ENCODE data around the gene MEF2D. TPM values are rescaled to one million over a fixed set of nuclear protein-coding genes. Genes with fewer than 3 reads are reported as not detected.

Gene MEF2D
- total RNA-seq, 2 experiments from 2014 or later: 155 to 162 TPM

- H3K36me3 Mint-ChIP-seq (ENCODE audit: low read depth): no peaks in the 10 kb centered on the region
These were observed 31.8 kb upstream of the MEF2D start for GRCh38 chr1:156532374-156532773.

GRCh38 chr1:156530006-156530405 lies 29.4 kb upstream of the MEF2D start:
- Histone ChIP-seq H3K36me3 (ENCODE audit: insufficient read depth, low read length) (no peaks in the 10 kb centered on the region), H3K27me3 (ENCODE audit: control insufficient read depth in 1 of 2, insufficient read depth in 2 of 2, low read length in 2 of 2) (no peaks in the 10 kb centered on the region), H3K4me3 (ENCODE audit: low read length) (no peak overlapping the region), H3K4me1 (ENCODE audit: insufficient read depth, low read length) (peaks cover 22% of the 10 kb centered on the region), H3K27ac (ENCODE audit: low read depth in 1 of 2, low read length in 2 of 2) (no peak overlapping the region), H3K9me3 (ENCODE audit: control insufficient read depth in 1 of 2, insufficient read depth in 1 of 2, low read length in 2 of 2) (no peaks in the 10 kb centered on the region)
- no peak for TF ChIP-seq CTCF (IDR thresholded peaks at IDR 0.05)
- POLR2A ChIA-PET: no interaction called here
- no peak for DNase-seq
- CTCF ChIA-PET: no interaction called here
- ATAC-seq (ENCODE audit: poor library complexity): no peak
- Mint-ChIP-seq H3K36me3 (ENCODE audit: low read depth) (no peaks in the 10 kb centered on the region), H3K9me3 (no peaks in the 10 kb centered on the region), H3K4me1 (ENCODE audit: low read depth) (peaks cover 26% of the 10 kb centered on the region), H3K27me3 (no peaks in the 10 kb centered on the region), H3K27ac (no peak overlapping the region), H3K4me3 (no peak overlapping the region)
- intact Hi-C loops (cut with DNase I, micrococcal nuclease): no loop called here

More at GRCh38 chr1:156532374-156532773, 31.8 kb upstream of the MEF2D start:
- CTCF ChIA-PET: interaction anchor here (0.7 to 1.3 kb wide), 3 partner anchors 10 to 538 kb away, joined by 3 to 5 read pairs (median 3); no protein-coding TSS in a partner anchor
- no peak for ATAC-seq (ENCODE audit: poor library complexity)
- TF ChIP-seq CTCF (IDR thresholded peaks at IDR 0.05): no peak
- peaks cover 13% of the 10 kb centered on the region for H3K4me1 Mint-ChIP-seq (ENCODE audit: low read depth)
- H3K4me3 ChIP-seq (ENCODE audit: low read length): no peak overlapping the region
- H3K27me3 Mint-ChIP-seq: no peaks in the 10 kb centered on the region
- H3K4me1 ChIP-seq (ENCODE audit: insufficient read depth, low read length): peaks cover 13% of the 10 kb centered on the region
- H3K27ac Mint-ChIP-seq: no peak overlapping the region
- DNase-seq: no peak
- intact Hi-C loops (cut with DNase I, micrococcal nuclease): no loop called here
- H3K4me3 Mint-ChIP-seq: no peak overlapping the region
- H3K36me3 ChIP-seq (ENCODE audit: insufficient read depth, low read length): no peaks in the 10 kb centered on the region
- H3K27ac ChIP-seq (ENCODE audit: low read depth in 1 of 2, low read length in 2 of 2): no peak overlapping the region
- no peaks in the 10 kb centered on the region for H3K9me3 ChIP-seq (ENCODE audit: control insufficient read depth in 1 of 2, insufficient read depth in 1 of 2, low read length in 2 of 2)
- POLR2A ChIA-PET: interaction anchor here (0.9 to 1.8 kb wide), 3 partner anchors 27 to 49 kb away, joined by 3 to 8 read pairs (median 3); no protein-coding TSS in a partner anchor
- H3K27me3 ChIP-seq (ENCODE audit: control insufficient read depth in 1 of 2, insufficient read depth in 2 of 2, low read length in 2 of 2): no peaks in the 10 kb centered on the region
- no peaks in the 10 kb centered on the region for H3K9me3 Mint-ChIP-seq

GRCh38 chr1:156528875-156529425 lies 28.4 kb upstream of the MEF2D start:
- CTCF ChIA-PET: interaction anchor here (1.1 kb wide), 1 partner anchor 143 kb away, joined by 3 read pairs; no protein-coding TSS in a partner anchor
- POLR2A ChIA-PET: interaction anchor here (1.6 kb wide), 1 partner anchor 28 kb away, joined by 12 read pairs; the partner anchor contains the start of gene MEF2D
- Mint-ChIP-seq H3K27ac (no peak overlapping the region), H3K4me1 (ENCODE audit: low read depth) (peaks cover 37% of the 10 kb centered on the region), H3K27me3 (no peaks in the 10 kb centered on the region), H3K9me3 (no peaks in the 10 kb centered on the region), H3K4me3 (no peak overlapping the region), H3K36me3 (ENCODE audit: low read depth) (no peaks in the 10 kb centered on the region)
- H3K27me3 ChIP-seq (ENCODE audit: control insufficient read depth in 1 of 2, insufficient read depth in 2 of 2, low read length in 2 of 2): no peaks in the 10 kb centered on the region
- peaks cover 31% of the 10 kb centered on the region for H3K4me1 ChIP-seq (ENCODE audit: insufficient read depth, low read length)
- intact Hi-C loops (cut with DNase I, micrococcal nuclease): no loop called here
- ATAC-seq (ENCODE audit: poor library complexity) (no peak), DNase-seq (no peak)
- H3K36me3 ChIP-seq (ENCODE audit: insufficient read depth, low read length): no peaks in the 10 kb centered on the region
- TF ChIP-seq CTCF (IDR thresholded peaks at IDR 0.05): no peak
- H3K4me3 ChIP-seq (ENCODE audit: low read length): no peak overlapping the region
- no peak overlapping the region for H3K27ac ChIP-seq (ENCODE audit: low read depth in 1 of 2, low read length in 2 of 2)
- no peaks in the 10 kb centered on the region for H3K9me3 ChIP-seq (ENCODE audit: control insufficient read depth in 1 of 2, insufficient read depth in 1 of 2, low read length in 2 of 2)

Measured in CD4-positive, alpha-beta T cell (primary cell).